Liver (tissue), 9 donors: ENCODE results near the gene GRAP2. TPM values are rescaled to one million over a fixed set of nuclear protein-coding genes. Genes with fewer than 3 reads are reported as not detected.

Source experiments
- DNase-seq: peaks from one replicate; pipeline ENCODE4 v3.0.0-alpha.2; 2017; ENCODE audit warnings: low spot score
- H3K27ac ChIP-seq, 2 donors: one replicate each; pipeline ENCODE4 v1.7.0; 2013; ENCODE audit warnings: inconsistent platforms in 2 of 2, low read length in 2 of 2, control low read depth in 1 of 2, low read depth in 1 of 2, mild to moderate bottlenecking in 1 of 2
- H3K27me3 ChIP-seq, 4 donors: one replicate each; pipeline versions ENCODE4 v1.6.1 to v1.7.0; 2013; ENCODE audit warnings: low read length in 3 of 4, inconsistent platforms in 1 of 4, mild to moderate bottlenecking in 1 of 4, moderate library complexity in 1 of 4; ENCODE audit not compliant: control insufficient read depth in 4 of 4, insufficient read depth in 4 of 4
- H3K36me3 ChIP-seq, 4 donors: one replicate each; pipeline versions ENCODE4 v1.6.1 to v1.7.0; 2013; ENCODE audit warnings: low read length in 3 of 4, mild to moderate bottlenecking in 3 of 4, low read depth in 1 of 4, moderate library complexity in 1 of 4; ENCODE audit not compliant: control insufficient read depth in 4 of 4, insufficient read depth in 3 of 4
- H3K4me1 ChIP-seq, 4 donors: one replicate each; pipeline versions ENCODE4 v1.6.1 to v1.7.0; 2013; ENCODE audit warnings: low read length in 3 of 4, mild to moderate bottlenecking in 3 of 4, moderate library complexity in 1 of 4; ENCODE audit not compliant: control insufficient read depth in 4 of 4, insufficient read depth in 4 of 4
- H3K4me3 ChIP-seq, 3 donors: one replicate each; pipeline versions ENCODE4 v1.6.1 to v1.7.0; 2013; ENCODE audit warnings: low read length in 3 of 3, control low read depth in 1 of 3, low read depth in 1 of 3, mild to moderate bottlenecking in 1 of 3
- H3K9ac ChIP-seq, 2 donors: one replicate each; pipeline ENCODE4 v1.7.0; 2013; ENCODE audit warnings: low read length in 2 of 2, mild to moderate bottlenecking in 2 of 2, moderate library complexity in 2 of 2, control low read depth in 1 of 2, low read depth in 1 of 2
- H3K9me3 ChIP-seq, 4 donors: one replicate each; pipeline versions ENCODE4 v1.6.1 to v1.7.0; 2013; ENCODE audit warnings: low read length in 3 of 4; ENCODE audit not compliant: control insufficient read depth in 4 of 4
- ATF3 ChIP-seq: IDR thresholded peaks from 2 replicates; pipeline ENCODE4 v1.6.1; 2016; ENCODE audit warnings: antibody characterized with exemption
- CTCF ChIP-seq: fragments of 150-350 bp; IDR thresholded peaks from 2 replicates; pipeline ENCODE4 v1.5.1; 2017; ENCODE audit warnings: improper control_type of control experiment, low read depth, low read length; ENCODE audit not compliant: missing input control
- EGR1 ChIP-seq, 2 donors: IDR thresholded peaks; 2 replicates each; pipeline ENCODE4 v1.6.1; 2016 to 2018; ENCODE audit warnings: antibody characterized with exemption in 2 of 2, low read depth in 2 of 2
- FOXA1 ChIP-seq: IDR thresholded peaks from 2 replicates; pipeline ENCODE4 v1.6.1; 2016; ENCODE audit warnings: antibody characterized with exemption
- FOXA2 ChIP-seq: IDR thresholded peaks from 2 replicates; pipeline ENCODE4 v1.6.1; 2016; ENCODE audit warnings: antibody characterized with exemption
- GABPA ChIP-seq, 2 donors: IDR thresholded peaks in 1 of 2; conservative IDR thresholded peaks in 1 of 2; 2 replicates each; pipeline ENCODE4 v1.6.1; 2016; ENCODE audit warnings: antibody characterized with exemption in 2 of 2, mild to moderate bottlenecking in 1 of 2, moderate library complexity in 1 of 2
- HNF4A ChIP-seq, 2 donors: conservative IDR thresholded peaks; 2 replicates each; pipeline ENCODE4 v1.6.1; 2016; ENCODE audit warnings: antibody characterized with exemption in 2 of 2, mild to moderate bottlenecking in 2 of 2
- HNF4G ChIP-seq: IDR thresholded peaks from 2 replicates; pipeline ENCODE4 v1.6.1; 2016; ENCODE audit warnings: antibody characterized with exemption
- JUND ChIP-seq, 2 donors: IDR thresholded peaks; 2 replicates each; pipeline ENCODE4 v1.6.1; 2016; ENCODE audit warnings: antibody characterized with exemption in 2 of 2
- MAX ChIP-seq: IDR thresholded peaks from 2 replicates; pipeline ENCODE4 v1.6.1; 2016; ENCODE audit warnings: antibody characterized with exemption
- NR2F2 ChIP-seq: IDR thresholded peaks from 2 replicates; pipeline ENCODE4 v1.6.1; 2016; ENCODE audit warnings: antibody characterized with exemption
- RAD21 ChIP-seq, 2 donors: IDR thresholded peaks; 2 replicates each; pipeline ENCODE4 v1.6.1; 2016; ENCODE audit warnings: antibody characterized with exemption in 2 of 2, mild to moderate bottlenecking in 2 of 2
- REST ChIP-seq: IDR thresholded peaks from 2 replicates; pipeline ENCODE4 v1.6.1; 2016; ENCODE audit warnings: antibody characterized with exemption, mild to moderate bottlenecking
- RXRA ChIP-seq, 2 donors: IDR thresholded peaks; 2 replicates each; pipeline ENCODE4 v1.6.1; 2017 to 2018; ENCODE audit warnings: antibody characterized with exemption in 2 of 2, mild to moderate bottlenecking in 1 of 2
- SP1 ChIP-seq: IDR thresholded peaks from 2 replicates; pipeline ENCODE4 v1.6.1; 2018; ENCODE audit warnings: antibody characterized with exemption, mild to moderate bottlenecking
- TAF1 ChIP-seq: conservative IDR thresholded peaks from 2 replicates; pipeline ENCODE4 v1.6.1; 2016; ENCODE audit warnings: antibody characterized with exemption, mild to moderate bottlenecking
- YY1 ChIP-seq: IDR thresholded peaks from 2 replicates; pipeline ENCODE4 v1.6.1; 2016; ENCODE audit warnings: antibody characterized with exemption, mild to moderate bottlenecking
- ZBTB33 ChIP-seq: IDR thresholded peaks from 2 replicates; pipeline ENCODE4 v1.6.1; 2016; ENCODE audit warnings: antibody characterized with exemption
- WGBS: extraction: QIAGEN DNeasy Blood & Tissue Kit; methylation state at CpG from one replicate; pipeline ENCODE4 v1.1.7; 2013; 5-methylcytosine and 5-hydroxymethylcytosine counted together
- polyA plus RNA-seq, 2 donors: library from polyadenylated mRNA; stranded (reverse) in 1 of 2; unstranded in 1 of 2; fragments of 200-250 nt in 1 of 2; fragments of >200 nt in 1 of 2; fragmentation: Nextera tagmentation in 1 of 2; extraction: Ambion mirVana in 1 of 2; gene quantifications; one replicate each; pipeline versions ENCODE4 v1.2.1 to v1.2.3, GENCODE V29; 2013 to 2015
- total RNA-seq, 2 donors: library from RNA; depleted of rRNA; stranded (reverse); fragments of >200 nt; gene quantifications; one replicate each; pipeline ENCODE4 v1.2.3, GENCODE V29; 2014
- donor health status: healthy.
- donor health status: healthy.
- donor health status: healthy.
- donor health status: healthy.
- donor health status: healthy.

GRAP2 gene
- total and polyA plus RNA-seq, 4 donors = 0.22 to 38.2 (median 0.78) TPM

- WGBS = 83% methylated on average over 9 of the region's 9 CpGs
- H3K9me3 ChIP-seq = no peaks in the 10 kb centered on the region
- no peak for DNase-seq
- H3K9ac ChIP-seq = no peak overlapping the region
- H3K36me3 ChIP-seq = no peaks in the 10 kb centered on the region
- H3K27ac ChIP-seq = no peak overlapping the region
- no peaks in the 10 kb centered on the region for H3K4me1 ChIP-seq
- H3K27me3 ChIP-seq = peaks cover 0 to 2% (median 0%) of the 10 kb centered on the region in 4 donors
- H3K4me3 ChIP-seq = no peak overlapping the region
- TF ChIP-seq CTCF = no peak
- no peak for TF ChIP-seq RXRA (IDR thresholded peaks at IDR 0.05)
- TF ChIP-seq EGR1 (IDR thresholded peaks at IDR 0.05; ENCODE audit: low read depth in 2 of 2) = no peak
- no peak for TF ChIP-seq YY1
- no peak for TF ChIP-seq SP1
- no peak for TF ChIP-seq RAD21 (IDR thresholded peaks at IDR 0.05)
- TF ChIP-seq MAX = no peak
- no peak for TF ChIP-seq GABPA (IDR thresholded peaks at IDR 0.05 in 1 of 2, conservative IDR thresholded peaks at IDR 0.05 in 1 of 2)
- no peak for TF ChIP-seq TAF1
- no peak for TF ChIP-seq ZBTB33
- no peak for TF ChIP-seq JUND (IDR thresholded peaks at IDR 0.05)
- TF ChIP-seq HNF4G = no peak
- TF ChIP-seq FOXA1 = no peak
- no peak for TF ChIP-seq NR2F2
- no peak for TF ChIP-seq REST
- no peak for TF ChIP-seq FOXA2
- no peak for TF ChIP-seq HNF4A (conservative IDR thresholded peaks at IDR 0.05)
Measured at GRCh38 chr22:39907605-39908097, 6.8 kb downstream of the GRAP2 start.

GRCh38 chr22:39908136-39908535 lies 7.3 kb downstream of the GRAP2 start:
- DNase-seq = no peak
- no peaks in the 10 kb centered on the region for H3K36me3 ChIP-seq
- H3K27ac ChIP-seq = no peak overlapping the region
- TF ChIP-seq HNF4G = no peak
- no peak for TF ChIP-seq RAD21 (IDR thresholded peaks at IDR 0.05)
- TF ChIP-seq SP1 = no peak
- TF ChIP-seq ATF3 = no peak
- no peak for TF ChIP-seq JUND (IDR thresholded peaks at IDR 0.05)
- no peak for TF ChIP-seq HNF4A (conservative IDR thresholded peaks at IDR 0.05)
- TF ChIP-seq GABPA (IDR thresholded peaks at IDR 0.05 in 1 of 2, conservative IDR thresholded peaks at IDR 0.05 in 1 of 2) = no peak
- no peak for TF ChIP-seq ZBTB33
- TF ChIP-seq YY1 = no peak
- no peak for TF ChIP-seq NR2F2
- TF ChIP-seq FOXA1 = no peak
- no peak overlapping the region for H3K4me3 ChIP-seq
- H3K9ac ChIP-seq = no peak overlapping the region
- no peaks in the 10 kb centered on the region for H3K9me3 ChIP-seq
- peaks cover 0 to 3% (median 0%) of the 10 kb centered on the region in 4 donors for H3K27me3 ChIP-seq
- no peaks in the 10 kb centered on the region for H3K4me1 ChIP-seq
- 87% methylated on average over 2 of the region's 2 CpGs for WGBS
